Mammary epithelial cell (primary cell): ENCODE data around the gene TSFM.

Source experiments
- CTCF ChIP-seq, 2 donors: IDR thresholded peaks in 1 of 2; conservative IDR thresholded peaks in 1 of 2; 2 replicates each; pipeline ENCODE4 v1.5.1; 2011 to 2012; ENCODE audit warnings: inconsistent platforms in 2 of 2, low read length in 2 of 2, mild to moderate bottlenecking in 2 of 2, control low read depth in 1 of 2, low read depth in 1 of 2; ENCODE audit not compliant: insufficient read depth in 1 of 2; ENCODE audit errors: extremely low read depth in 1 of 2
- EZH2 ChIP-seq: IDR thresholded peaks from 2 replicates; pipeline ENCODE4 v1.6.1; 2012; ENCODE audit warnings: low read length, inconsistent platforms, borderline replicate concordance

GRCh38 chr12:57813111-57813970, 30.8 kb downstream of the TSFM start:
- no peak for TF ChIP-seq CTCF (conservative IDR thresholded peaks at IDR 0.05 in 1 of 2, IDR thresholded peaks at IDR 0.05 in 1 of 2; ENCODE audit: extremely low read depth in 1 of 2, insufficient read depth in 1 of 2, low read depth in 1 of 2, low read length in 2 of 2)
- no peak for TF ChIP-seq EZH2
